GM10248 (cell line): ENCODE measurements around the gene PDSS1.

Experiments used
- CTCF ChIA-PET: fragments of 300-600 bp; sonication (Branson Sonifier 250); formaldehyde crosslinking; extraction: SDS; loops from one replicate; lab custom pipeline; 2021; ENCODE audit warnings: antibody characterized with exemption; lab: Yijun Ruan, JAX
- POLR2A ChIA-PET: fragments of 350-650 bp; sonication (Branson Sonifier 250); formaldehyde crosslinking; extraction: SDS; loops from one replicate; lab custom pipeline; 2020; ENCODE audit warnings: antibody characterized with exemption; lab: Yijun Ruan, JAX
- DNase-seq: peaks from one replicate; pipeline ENCODE4 v3.0.0; 2012; ENCODE audit errors: extremely low spot score
- CTCF ChIP-seq: IDR thresholded peaks from 2 replicates; pipeline ENCODE4 v1.5.1; 2012; ENCODE audit warnings: mild to moderate bottlenecking, low read depth; ENCODE audit errors: extremely low read depth, missing control alignments, control extremely low read depth

PDSS1 gene

GRCh38 chr10:26765549-26765948, 68.0 kb downstream of the PDSS1 start:
- ChIA-PET POLR2A (no interaction called here), CTCF (no interaction called here)
- TF ChIP-seq CTCF, result no peak
- DNase-seq, result no peak

GRCh38 chr10:26770069-26770468, 72.6 kb downstream of the PDSS1 start:
- no peak for DNase-seq
- no peak for TF ChIP-seq CTCF
- POLR2A ChIA-PET, result no interaction called here
- CTCF ChIA-PET, result interaction anchor here (1.5 kb wide), 1 partner anchor 21 kb away, joined by 3 read pairs; no protein-coding TSS in a partner anchor

- no peak for DNase-seq
- POLR2A ChIA-PET, result no interaction called here
- TF ChIP-seq CTCF, result no peak
- CTCF ChIA-PET, result interaction anchor here (1.0 kb wide), 1 partner anchor 47 kb away, joined by 3 read pairs; no protein-coding TSS in a partner anchor
Observed at GRCh38 chr10:26773633-26774032, 76.1 kb downstream of the PDSS1 start.

- no peak for DNase-seq
- TF ChIP-seq CTCF, result no peak
- POLR2A ChIA-PET, result interaction anchor here (0.7 kb wide), 1 partner anchor 1426 kb away, joined by 9 read pairs; no protein-coding TSS in a partner anchor
- CTCF ChIA-PET, result interaction anchor here (1.3 to 2.0 kb wide), 4 partner anchors 14 to 50 kb away, joined by 3 to 8 read pairs (median 5); no protein-coding TSS in a partner anchor
Observed at GRCh38 chr10:26776258-26776657, 78.8 kb downstream of the PDSS1 start.

- TF ChIP-seq CTCF, result no peak
- no peak for DNase-seq
- ChIA-PET CTCF (interaction anchor here (0.9 to 1.8 kb wide), 3 partner anchors 15 to 30 kb away, joined by 3 to 7 read pairs (median 4); no protein-coding TSS in a partner anchor), POLR2A (no interaction called here)
Observed at GRCh38 chr10:26777686-26778085, 80.2 kb downstream of the PDSS1 start.

GRCh38 chr10:26779176-26779860, 81.8 kb downstream of the PDSS1 start:
- DNase-seq, result no peak
- POLR2A ChIA-PET, result no interaction called here
- TF ChIP-seq CTCF, result no peak
- CTCF ChIA-PET, result interaction anchor here (1.2 to 1.4 kb wide), 3 partner anchors 8 to 39 kb away, joined by 4 to 7 read pairs (median 5); no protein-coding TSS in a partner anchor
